Esophagus (tissue), 2 donors: ENCODE measurements around the gene RGP1. TPM values are rescaled to one million over a fixed set of nuclear protein-coding genes. Genes with fewer than 3 reads are reported as not detected.

Source experiments
- H3K27ac ChIP-seq, 2 donors: one replicate each; pipeline ENCODE4 v1.5.1; 2013; ENCODE audit warnings: low read depth in 2 of 2, mild to moderate bottlenecking in 2 of 2, inconsistent platforms in 1 of 2, low read length in 1 of 2, moderate library complexity in 1 of 2
- H3K27me3 ChIP-seq, 2 donors: one replicate each; pipeline ENCODE4 v1.6.1; 2013; ENCODE audit warnings: low read length in 2 of 2, control low read depth in 1 of 2, mild to moderate bottlenecking in 1 of 2; ENCODE audit not compliant: insufficient read depth in 2 of 2, control insufficient read depth in 1 of 2
- H3K36me3 ChIP-seq, 2 donors: one replicate each; pipeline ENCODE4 v1.6.1; 2013; ENCODE audit warnings: low read length in 1 of 2; ENCODE audit not compliant: control insufficient read depth in 2 of 2, insufficient read depth in 2 of 2
- H3K4me1 ChIP-seq, 2 donors: one replicate each; pipeline ENCODE4 v1.6.1; 2013; ENCODE audit warnings: low read length in 1 of 2; ENCODE audit not compliant: control insufficient read depth in 2 of 2, insufficient read depth in 2 of 2
- H3K4me3 ChIP-seq, 2 donors: one replicate each; pipeline ENCODE4 v1.5.1; 2013; ENCODE audit warnings: low read length in 2 of 2, mild to moderate bottlenecking in 2 of 2, low read depth in 1 of 2, moderate library complexity in 1 of 2
- H3K9me3 ChIP-seq, 2 donors: one replicate each; pipeline ENCODE4 v1.6.1; 2013; ENCODE audit warnings: mild to moderate bottlenecking in 2 of 2, low read depth in 1 of 2, low read length in 1 of 2, moderate library complexity in 1 of 2; ENCODE audit not compliant: control insufficient read depth in 2 of 2, insufficient read depth in 1 of 2
- WGBS, 2 donors: extraction: QIAGEN DNeasy Blood & Tissue Kit; methylation state at CpG; one replicate each; pipeline ENCODE4 v1.1.7; 2013; 5-methylcytosine and 5-hydroxymethylcytosine counted together
- polyA plus RNA-seq, 2 donors: library from polyadenylated mRNA; stranded (reverse); fragments of 200-250 nt; gene quantifications; one replicate each; pipeline ENCODE4 v1.2.3, GENCODE V29; 2013
- donor health status: healthy with polysubstance abuse.
- donor health status: Bipolar disorder and iron deficiency.

Gene RGP1
- polyA plus RNA-seq, 2 donors, result 5.3 to 6.3 TPM

DNA sequence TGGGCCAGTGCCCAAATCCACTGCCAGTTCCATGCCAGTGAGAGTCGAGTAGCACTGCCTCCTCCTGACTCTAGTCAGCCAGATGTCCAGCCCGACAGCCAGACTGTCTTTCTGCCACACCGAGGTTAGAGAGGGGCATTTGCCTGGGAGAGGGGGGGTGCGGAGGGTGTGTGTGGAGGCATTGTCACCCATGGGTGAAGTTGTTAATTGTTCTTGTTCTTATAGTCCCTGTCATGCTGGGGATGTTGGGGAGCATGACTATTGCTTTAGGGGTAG, 1.1 kb downstream of the RGP1 start:
- peak overlapping the region in 1 of 2 donors; percentile 86 for H3K27ac ChIP-seq
- H3K4me1 ChIP-seq, result peaks cover 2 to 5% of the 10 kb centered on the region in 2 donors
- peak overlapping the region in 1 of 2 donors; percentile 81 for H3K4me3 ChIP-seq
- 56 to 57% methylated on average over 4 of the region's 4 CpGs for WGBS, 2 donors
- no peaks in the 10 kb centered on the region for H3K9me3 ChIP-seq
- no peaks in the 10 kb centered on the region for H3K27me3 ChIP-seq
- H3K36me3 ChIP-seq, result peaks cover 12 to 31% of the 10 kb centered on the region in 2 donors

DNA sequence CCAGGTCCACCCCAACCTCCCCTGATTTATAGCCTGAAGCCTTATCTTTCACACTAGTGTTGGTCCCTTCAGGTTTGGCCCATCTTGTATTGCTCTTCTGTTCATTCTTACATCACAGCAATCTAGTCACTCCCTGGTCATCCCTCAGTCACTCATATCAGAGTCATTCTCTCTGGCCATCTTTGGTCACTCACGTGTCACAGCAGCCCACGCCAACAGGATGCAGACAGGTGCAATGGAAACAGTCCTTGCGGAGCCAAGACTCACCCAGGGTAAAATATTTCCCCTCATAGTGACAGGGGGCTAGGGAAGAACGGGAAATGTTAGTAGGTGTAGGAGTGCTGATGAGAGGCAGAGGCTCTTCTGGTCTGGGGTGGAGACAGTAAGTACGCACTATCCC, 4.4 kb downstream of the RGP1 start:
- H3K9me3 ChIP-seq, result no peaks in the 10 kb centered on the region
- H3K27ac ChIP-seq, result no peak overlapping the region
- H3K36me3 ChIP-seq, result peaks cover 12 to 31% of the 10 kb centered on the region in 2 donors
- no peaks in the 10 kb centered on the region for H3K27me3 ChIP-seq
- peaks cover 0 to 13% of the 10 kb centered on the region in 2 donors for H3K4me1 ChIP-seq
- no peak overlapping the region for H3K4me3 ChIP-seq
- 91% methylated on average over 5 of the region's 5 CpGs for WGBS, 2 donors

DNA sequence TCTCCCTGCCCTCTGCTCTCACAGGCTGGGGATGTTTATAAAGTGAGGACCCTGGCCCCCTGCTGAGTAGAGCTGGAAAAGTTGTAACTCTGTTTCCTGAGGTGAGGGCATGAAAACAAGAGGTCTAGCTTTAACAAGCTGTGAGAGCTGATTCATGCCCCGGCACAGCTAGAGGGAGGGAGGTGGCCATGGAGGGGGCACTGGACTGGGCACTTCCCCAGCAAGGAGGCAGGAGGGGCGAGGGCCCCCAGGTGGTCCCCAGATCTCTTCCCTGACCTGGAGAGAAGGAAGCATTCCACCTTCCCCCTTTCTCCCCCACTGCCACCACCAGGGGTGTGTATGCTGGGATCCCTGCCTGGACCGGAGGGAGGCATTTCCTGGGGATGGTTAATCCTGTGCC, 5.2 kb downstream of the RGP1 start, which contains the start of gene MSMP:
TSS of gene MSMP (minus strand) at position 13 of the 400 bp plus-strand sequence. CDS start 147 bp downstream, outside the sequence.
- WGBS, 2 donors, result 51 to 84% methylated on average over 2 to 3 of the region's 3 CpGs
- Histone ChIP-seq H3K27me3 (no peaks in the 10 kb centered on the region), H3K27ac (no peak within 1 kb of the TSS), H3K4me3 (no peak within 1 kb of the TSS), H3K36me3 (peaks cover 12 to 31% of the 10 kb centered on the region in 2 donors), H3K4me1 (peaks cover 0 to 13% of the 10 kb centered on the region in 2 donors), H3K9me3 (no peaks in the 10 kb centered on the region)

DNA sequence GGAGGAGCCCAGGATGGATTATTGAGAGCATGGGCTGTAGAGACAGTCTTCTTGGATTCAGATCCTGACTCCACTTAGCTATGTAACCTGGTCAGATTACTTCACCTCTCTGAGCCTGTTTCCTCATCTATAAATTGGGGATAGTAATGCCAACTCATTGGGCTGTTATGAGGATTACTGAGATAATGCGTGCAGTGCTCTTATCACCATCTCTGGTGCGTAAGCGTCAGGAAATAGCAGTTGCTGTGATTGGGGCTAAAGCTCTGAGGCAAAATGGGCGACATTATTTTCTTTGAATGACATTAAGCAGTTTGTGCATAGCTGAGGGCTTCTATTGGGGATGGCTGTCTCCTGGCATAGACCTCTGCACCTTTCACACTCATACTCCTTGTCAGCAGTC, 6.0 kb downstream of the RGP1 start:
- 94 to 95% methylated on average over 4 of the region's 4 CpGs for WGBS, 2 donors
- Histone ChIP-seq H3K9me3 (no peaks in the 10 kb centered on the region), H3K4me3 (no peak overlapping the region), H3K36me3 (peaks cover 12 to 31% of the 10 kb centered on the region in 2 donors), H3K27ac (no peak overlapping the region), H3K4me1 (peaks cover 0 to 12% of the 10 kb centered on the region in 2 donors), H3K27me3 (no peaks in the 10 kb centered on the region)

DNA sequence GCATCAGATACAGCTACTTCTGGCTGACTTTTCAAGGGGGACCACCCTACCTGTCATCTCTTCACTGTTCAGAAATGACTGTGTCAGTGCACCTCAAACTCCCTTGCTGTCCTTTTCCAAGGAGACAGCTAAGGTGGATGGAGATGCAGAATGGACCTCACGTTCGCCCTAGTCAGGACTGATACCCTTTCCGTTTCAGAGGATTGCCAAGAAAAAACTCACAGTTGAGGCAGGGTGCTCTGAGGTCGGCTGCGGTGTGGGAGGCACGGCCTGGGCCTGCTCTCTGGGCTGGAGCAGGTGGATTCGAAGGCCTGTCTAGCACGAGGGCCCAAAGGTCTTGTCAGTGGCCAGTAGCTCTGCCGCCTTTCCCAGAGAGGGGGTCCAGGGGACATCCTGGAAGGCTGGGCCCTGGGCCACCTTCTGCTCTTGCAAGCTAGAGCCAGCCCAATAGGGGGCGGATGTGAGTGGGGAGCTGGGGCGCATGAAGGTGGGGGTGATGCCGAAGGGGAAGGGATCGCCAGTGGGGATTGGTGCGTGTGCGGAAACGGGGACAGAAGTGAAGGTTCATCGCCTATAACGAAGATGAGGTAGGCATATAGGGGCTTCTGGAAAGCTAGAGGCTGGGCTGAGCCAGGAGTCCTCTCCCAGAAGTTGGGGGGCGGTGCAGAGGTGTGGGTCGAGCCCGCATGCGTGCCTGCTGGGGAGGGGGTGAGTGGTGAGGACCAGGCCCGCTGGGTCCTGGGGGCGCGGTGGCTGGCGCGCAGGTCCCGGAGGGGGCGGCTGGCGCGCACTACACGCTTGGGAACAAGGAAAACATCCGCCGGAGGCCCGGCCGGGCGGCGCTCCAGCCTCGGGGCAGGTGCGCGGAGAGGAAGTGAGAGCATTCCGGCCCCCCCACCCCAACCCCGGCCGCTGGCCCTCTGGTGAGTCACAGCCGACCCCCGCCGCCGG, 7.5 kb downstream of the RGP1 start:
- H3K9me3 ChIP-seq, result no peaks in the 10 kb centered on the region
- peaks cover 0 to 11% of the 10 kb centered on the region in 2 donors for H3K4me1 ChIP-seq
- H3K36me3 ChIP-seq, result peaks cover 9 to 24% of the 10 kb centered on the region in 2 donors
- no peaks in the 10 kb centered on the region for H3K27me3 ChIP-seq
- peak overlapping the region; percentile 43 to 51 for H3K4me3 ChIP-seq
- peak overlapping the region; percentile 74 to 82 for H3K27ac ChIP-seq
- WGBS, 2 donors, result 12 to 14% methylated on average over 43 to 48 of the region's 48 CpGs

DNA sequence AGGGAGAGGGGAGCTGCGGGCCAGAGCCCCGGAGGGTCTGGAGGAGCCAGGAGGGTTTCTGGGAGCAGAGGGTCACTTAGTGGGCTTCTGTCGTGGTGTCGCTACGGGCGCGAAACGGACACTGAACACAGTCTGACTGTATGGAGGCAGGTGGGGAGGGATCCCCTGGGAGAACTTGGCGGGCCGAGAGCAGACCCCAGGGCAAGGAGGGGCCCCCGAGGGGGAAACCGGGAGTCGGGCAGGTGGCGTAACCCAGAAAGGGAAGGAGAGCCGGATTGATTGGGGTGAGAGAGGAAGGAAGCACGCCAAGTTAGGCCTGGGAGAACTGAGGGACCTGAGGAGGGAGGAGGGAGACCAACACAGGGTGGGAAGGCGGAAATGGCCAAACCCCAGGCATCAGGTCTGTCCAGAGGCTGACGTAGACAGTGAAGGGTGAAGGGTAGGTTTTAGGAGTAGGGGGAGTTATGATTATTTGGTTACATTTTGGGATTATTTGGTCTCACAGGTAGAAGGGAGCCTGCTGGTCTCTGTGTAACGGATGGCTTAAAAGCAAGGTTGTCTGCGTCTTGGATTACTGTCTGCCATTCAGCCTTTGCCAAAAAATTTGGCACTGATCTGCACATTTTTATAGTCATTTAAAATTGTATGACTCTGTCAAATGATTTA, 8.3 kb downstream of the RGP1 start:
- Histone ChIP-seq H3K27ac (peak overlapping the region; percentile 74 to 82), H3K36me3 (peaks cover 9 to 19% of the 10 kb centered on the region in 2 donors)

DNA sequence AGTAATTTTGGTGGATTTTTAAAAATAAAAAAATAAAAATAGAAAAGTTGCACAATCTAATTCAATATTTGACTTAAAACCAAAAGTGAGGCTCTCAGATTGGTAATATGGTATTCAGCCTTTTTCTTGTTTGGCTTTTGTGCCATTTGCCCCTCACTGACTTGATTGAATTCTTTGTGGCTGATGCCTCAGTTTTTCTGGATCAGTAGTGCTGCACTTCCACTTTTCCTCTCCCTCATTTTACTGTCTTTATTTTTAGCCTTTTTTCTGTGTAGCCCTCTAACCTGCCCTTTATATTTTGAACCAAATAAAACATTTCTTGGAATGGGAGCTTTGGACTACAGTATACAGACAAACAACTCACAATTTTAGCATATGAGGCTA, 8.8 kb downstream of the RGP1 start:
- peaks cover 6 to 14% of the 10 kb centered on the region in 2 donors for H3K36me3 ChIP-seq

More for the DNA sequence above, 8.3 kb downstream of the RGP1 start:
- 3 to 4% methylated on average over 20 of the region's 20 CpGs for WGBS, 2 donors
- Histone ChIP-seq H3K4me1 (peaks cover 0 to 11% of the 10 kb centered on the region in 2 donors), H3K9me3 (no peaks in the 10 kb centered on the region), H3K4me3 (peak overlapping the region; percentile 43 to 51), H3K27me3 (no peaks in the 10 kb centered on the region)

DNA sequence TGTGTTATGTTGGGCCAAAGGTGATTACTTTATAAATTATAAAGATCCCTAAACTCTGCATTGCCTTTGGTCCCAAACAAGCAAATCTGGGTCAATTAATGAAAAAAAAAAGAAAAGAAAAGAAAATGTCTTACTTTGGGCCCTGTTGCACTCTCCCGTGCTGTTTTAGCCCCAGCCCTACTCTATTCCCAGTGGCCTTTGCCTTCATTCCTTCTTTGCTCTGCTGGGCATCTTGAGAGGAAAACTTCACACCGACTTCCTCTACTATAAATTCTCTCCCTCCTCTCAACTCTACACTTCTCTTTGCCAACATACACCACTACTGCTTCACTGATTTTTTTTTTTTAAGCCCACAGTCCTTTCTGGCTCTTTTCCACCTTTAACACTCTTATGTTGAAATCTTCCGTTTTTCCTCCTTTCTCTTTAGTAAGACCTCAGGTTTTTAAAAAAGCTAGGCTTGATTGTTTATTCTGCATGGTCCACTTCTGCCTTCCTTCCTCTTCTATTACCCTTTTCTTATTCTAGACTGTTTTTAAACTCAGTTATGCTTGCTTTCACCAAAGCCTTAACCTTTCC, 9.5 kb downstream of the RGP1 start:
- H3K4me3 ChIP-seq, result no peak overlapping the region
- H3K4me1 ChIP-seq, result peaks cover 0 to 11% of the 10 kb centered on the region in 2 donors
- WGBS, 2 donors, result 55 to 67% methylated on average over 3 of the region's 3 CpGs
- peaks cover 3 to 8% of the 10 kb centered on the region in 2 donors for H3K36me3 ChIP-seq
- H3K27ac ChIP-seq, result no peak overlapping the region
- H3K27me3 ChIP-seq, result no peaks in the 10 kb centered on the region
- H3K9me3 ChIP-seq, result no peaks in the 10 kb centered on the region

More for the DNA sequence above, 8.8 kb downstream of the RGP1 start:
- Histone ChIP-seq H3K27me3 (no peaks in the 10 kb centered on the region), H3K4me3 (no peak overlapping the region), H3K9me3 (no peaks in the 10 kb centered on the region), H3K4me1 (peaks cover 0 to 11% of the 10 kb centered on the region in 2 donors), H3K27ac (no peak overlapping the region)

DNA sequence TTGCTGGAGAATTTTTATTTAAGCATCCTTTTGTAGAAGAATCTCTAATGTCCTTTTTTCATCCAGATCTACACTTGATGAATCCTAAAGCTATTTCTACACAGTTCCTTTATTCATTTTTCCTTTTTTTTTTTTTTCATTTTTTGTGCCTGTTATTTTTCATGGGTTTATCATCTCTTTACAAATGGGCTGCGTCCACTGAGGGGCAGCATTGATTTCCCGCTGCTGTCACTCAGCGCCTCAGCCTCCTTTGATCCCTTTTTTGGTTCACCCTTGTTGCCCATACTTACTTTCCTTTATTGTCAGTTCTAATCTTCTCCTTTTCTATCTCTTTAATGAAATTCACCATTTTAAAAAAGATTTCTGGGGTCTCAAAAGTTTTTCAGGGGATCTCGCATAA, 10.7 kb downstream of the RGP1 start:
- H3K4me1 ChIP-seq, result peaks cover 0 to 11% of the 10 kb centered on the region in 2 donors

More for the DNA sequence above, 10.7 kb downstream of the RGP1 start:
- Histone ChIP-seq H3K27ac (no peak overlapping the region), H3K4me3 (no peak overlapping the region), H3K36me3 (peaks cover 0 to 2% of the 10 kb centered on the region in 2 donors), H3K27me3 (no peaks in the 10 kb centered on the region), H3K9me3 (no peaks in the 10 kb centered on the region)
- 94 to 95% methylated on average over 4 of the region's 4 CpGs for WGBS, 2 donors
